CD4-positive, alpha-beta T cell treated with Interleukin-1 beta for 1 hour (primary cell): ENCODE measurements around the gene GATAD2B.
A peak's percentile ranks its signal among the peaks of the same experiment; 100 is the strongest.

Experiments
- DNase-seq, 2 donors: peaks; one replicate each; pipeline ENCODE4 v3.0.0-alpha.2; 2020 to 2022

The GATAD2B gene

DNA sequence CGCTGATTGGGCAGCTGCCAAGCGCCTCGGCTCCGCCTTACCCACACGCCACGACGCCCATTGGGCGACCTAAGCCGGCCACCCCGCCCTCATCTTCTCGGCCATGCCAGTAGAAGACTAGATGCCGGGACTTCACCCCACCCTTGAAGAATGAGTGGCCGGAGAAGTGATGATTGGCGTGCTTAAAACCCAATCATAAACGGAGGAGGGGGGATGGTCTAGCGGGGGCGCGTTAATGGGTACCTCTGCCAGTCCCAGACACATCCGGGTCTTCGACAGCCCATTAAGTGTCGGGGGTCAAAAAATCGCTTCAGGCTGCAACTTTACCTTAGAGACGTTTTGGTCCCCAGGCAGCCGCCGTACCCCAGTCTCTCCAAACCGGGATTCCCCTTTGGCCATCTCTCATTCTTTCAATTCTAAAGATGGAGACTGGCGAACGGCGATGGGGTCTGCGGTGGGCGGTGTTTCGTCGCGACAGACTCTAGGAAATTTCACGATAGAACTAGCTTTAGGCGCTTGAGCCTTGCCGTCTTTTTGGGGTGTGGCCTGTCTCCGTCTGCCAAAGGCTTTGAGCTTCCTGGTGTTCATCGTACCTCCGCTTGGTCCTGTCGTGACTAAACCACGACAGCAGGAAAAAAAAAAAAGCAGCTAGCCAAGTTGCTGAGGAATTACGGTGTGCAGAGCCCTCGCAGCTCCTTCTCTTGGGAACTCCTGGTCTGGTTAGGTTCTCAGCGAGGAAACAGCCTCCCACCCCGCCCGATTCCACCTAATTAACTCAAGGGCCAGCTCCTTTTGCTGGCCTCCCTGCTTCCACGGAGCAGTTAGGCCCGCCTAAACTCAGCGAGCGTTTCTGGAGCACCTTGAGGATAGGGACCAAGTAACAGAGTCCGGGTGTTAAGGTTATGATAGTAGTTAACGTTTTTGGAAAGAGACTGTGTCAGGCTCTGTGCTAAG lies at the start of gene GATAD2B:
Gene GATAD2B, minus strand, starts transcription at position 1 of the 954 bp plus-strand sequence. CDS start 94,625 bp downstream, outside the sequence.
- peak; percentile 100 for DNase-seq

DNA sequence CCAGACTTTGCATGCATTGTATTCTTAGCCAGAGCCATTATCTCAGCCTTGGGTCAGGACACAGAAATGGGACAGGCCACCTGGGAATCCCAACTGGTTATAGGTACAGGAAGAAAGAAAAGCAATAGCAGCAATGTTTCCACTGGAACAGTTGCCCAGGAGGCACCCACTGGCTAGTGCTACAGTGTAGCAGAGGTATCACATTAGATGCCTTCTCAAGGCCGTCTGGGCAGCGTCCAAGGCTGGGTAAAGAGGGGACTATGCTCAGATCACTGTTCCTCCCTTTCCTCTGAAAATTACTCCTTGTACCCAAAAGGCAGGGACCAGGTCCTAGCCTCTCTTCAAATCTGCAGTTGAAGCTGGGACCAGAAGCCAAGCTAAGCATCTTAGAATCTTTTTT lies 47.6 kb upstream of the GATAD2B start:
- DNase-seq, result no peak

- DNase-seq, result no peak
Observed at GRCh38 chr1:153968972-153969371, 46.2 kb upstream of the GATAD2B start.

- DNase-seq, result no peak
Observed at GRCh38 chr1:153968408-153968807, 45.6 kb upstream of the GATAD2B start.

DNA sequence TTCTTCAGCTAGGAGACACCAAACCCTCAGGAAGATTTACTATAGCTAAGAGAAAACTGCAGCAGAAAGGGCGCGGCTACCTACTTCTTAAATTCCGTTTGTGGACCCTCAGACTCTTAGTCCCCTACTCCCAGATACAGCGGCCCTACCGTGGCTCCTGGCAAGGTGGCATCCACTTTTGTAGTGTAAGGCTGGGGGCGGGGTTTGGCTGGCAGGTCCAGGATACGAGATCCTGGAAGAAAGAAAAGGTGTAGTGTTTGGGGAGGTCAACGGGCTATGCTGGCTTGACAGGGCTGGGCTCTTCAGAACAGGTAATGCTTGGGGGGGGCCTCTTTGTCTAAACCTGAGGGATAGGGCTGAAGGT lies 45.2 kb upstream of the GATAD2B start:
- DNase-seq, result no peak

- DNase-seq, result peak; percentile 90
Observed at GRCh38 chr1:153967107-153967999, 44.6 kb upstream of the GATAD2B start, which contains the start of gene CREB3L4. Gene CREB3L4 (plus strand): TSS chr1:153967902. CDS start chr1:153968526, 624 bp downstream.

- DNase-seq, result no peak
Observed at GRCh38 chr1:153963850-153964331, 41.1 kb upstream of the GATAD2B start.

DNA sequence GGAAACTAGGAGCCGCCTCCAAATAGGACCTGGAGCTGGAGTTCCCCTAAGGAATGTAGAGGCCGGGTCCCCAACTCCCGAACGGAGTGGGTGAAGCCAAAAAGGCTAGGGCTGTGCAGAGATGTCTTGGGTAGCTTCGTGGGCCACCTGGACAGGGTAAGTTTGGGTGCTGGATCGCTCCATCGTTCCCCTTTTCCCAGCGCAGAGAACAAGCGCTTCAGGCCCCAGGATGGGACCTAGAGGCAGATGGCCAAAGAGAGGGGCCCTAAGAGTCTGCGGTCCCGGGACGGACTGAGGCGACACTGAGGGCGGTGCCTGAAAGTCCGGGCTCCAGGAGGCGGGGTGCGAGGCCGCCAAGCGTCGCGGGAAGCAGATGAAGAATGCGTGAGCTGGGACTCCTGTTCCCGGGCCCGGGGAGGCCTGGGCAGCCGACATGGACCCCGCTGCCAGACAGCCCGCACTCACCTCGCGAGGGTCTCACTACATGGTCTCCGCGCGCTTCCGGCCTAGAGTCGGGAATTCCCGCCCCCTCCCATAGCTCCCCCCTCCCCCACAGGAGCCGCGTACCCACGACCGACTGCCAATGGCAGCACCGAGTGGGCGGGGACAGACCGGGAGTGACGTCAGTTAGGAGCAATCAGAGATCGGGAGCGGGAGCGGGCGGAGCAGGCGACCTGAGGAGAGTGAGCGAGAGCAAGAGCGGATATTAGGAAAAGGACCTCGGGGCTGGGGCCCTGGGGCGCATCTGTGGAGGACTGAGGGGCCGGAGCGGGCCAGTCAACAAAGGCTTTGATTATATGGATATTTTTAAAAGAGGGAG lies 40.5 kb upstream of the GATAD2B start, which contains the start of gene SLC39A1:
Gene SLC39A1, minus strand, starts transcription at position 508 of the 820 bp plus-strand sequence. CDS start 822 bp downstream, outside the sequence.
- peak; percentile 92 to 93 for DNase-seq

DNA sequence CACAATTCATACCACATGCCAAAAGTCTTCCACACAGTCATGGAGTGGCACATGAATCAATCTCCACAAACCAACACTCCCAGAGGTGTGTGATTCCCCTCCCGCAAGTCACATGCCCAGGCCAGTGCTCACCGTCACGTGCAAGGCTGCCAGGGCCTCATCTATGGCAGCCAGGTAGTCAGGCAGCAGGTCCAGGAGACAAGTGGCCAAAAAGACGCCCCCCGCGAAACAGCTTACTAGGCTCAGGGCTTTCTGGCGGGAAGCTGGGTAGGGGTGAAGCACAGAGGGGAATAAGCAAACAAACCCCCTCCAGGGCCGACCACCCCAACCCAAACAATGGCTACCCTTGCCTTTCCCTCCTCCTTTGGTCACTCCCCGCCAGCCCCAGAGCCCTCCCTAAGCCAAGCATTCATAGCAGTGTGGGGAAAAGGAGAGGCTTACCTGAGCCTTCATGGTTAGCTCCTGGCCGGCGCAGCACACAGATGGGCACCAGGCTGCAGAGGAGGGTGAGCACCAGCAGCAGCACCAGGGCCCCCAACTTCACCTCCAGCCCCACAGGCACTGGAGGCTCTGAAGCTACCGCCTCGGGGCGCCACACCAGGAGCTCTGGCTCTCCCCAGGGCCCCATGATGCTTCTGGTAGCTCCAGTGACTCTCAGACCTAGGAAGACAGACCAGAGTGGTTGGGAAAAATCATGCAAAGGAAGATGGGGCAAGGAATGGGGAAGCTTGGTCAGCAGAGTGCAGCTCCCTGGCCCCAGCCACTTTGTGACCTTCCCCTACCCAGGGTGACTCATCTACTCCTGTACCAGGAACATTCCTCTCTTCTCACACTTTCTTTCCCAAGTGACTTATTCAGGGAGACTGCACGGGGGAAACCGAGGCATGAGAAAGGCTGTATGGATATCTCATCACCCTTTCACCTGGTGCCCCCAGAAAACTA lies 39.6 kb upstream of the GATAD2B start:
- DNase-seq, result peak in 1 of 2 donors; percentile 34

GRCh38 chr1:153961421-153961820 lies 38.6 kb upstream of the GATAD2B start:
- no peak for DNase-seq

DNA sequence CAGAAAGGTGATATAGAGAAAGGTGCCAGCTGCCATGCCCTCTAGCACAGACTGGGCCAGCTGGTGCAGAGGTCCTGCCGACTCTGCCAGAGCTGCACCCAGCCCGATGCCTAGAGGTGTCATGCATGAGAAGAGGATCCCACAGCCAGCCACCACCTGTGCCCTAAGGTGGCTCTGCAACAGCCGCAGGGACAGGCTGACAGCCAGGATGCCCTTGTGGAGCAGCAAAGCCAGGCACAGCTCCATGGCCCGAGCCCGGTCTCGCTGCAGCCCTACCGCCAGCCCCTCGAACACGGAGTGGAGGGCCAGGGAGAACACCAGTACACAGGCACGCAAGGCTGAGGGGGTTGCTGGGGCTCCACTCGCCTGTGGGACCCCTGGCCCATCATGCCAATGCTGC lies 37.4 kb upstream of the GATAD2B start:
- DNase-seq, result no peak

GRCh38 chr1:153959454-153959853 lies 36.7 kb upstream of the GATAD2B start:
- DNase-seq, result no peak

GRCh38 chr1:153958961-153959260 lies 36.1 kb upstream of the GATAD2B start:
- no peak for DNase-seq

GRCh38 chr1:153958111-153958960 lies 35.6 kb upstream of the GATAD2B start, which contains the start of gene CRTC2:
Gene CRTC2 (minus strand): TSS chr1:153958612. CDS start chr1:153958497, 115 bp downstream.
- DNase-seq, result peak; percentile 98

DNA sequence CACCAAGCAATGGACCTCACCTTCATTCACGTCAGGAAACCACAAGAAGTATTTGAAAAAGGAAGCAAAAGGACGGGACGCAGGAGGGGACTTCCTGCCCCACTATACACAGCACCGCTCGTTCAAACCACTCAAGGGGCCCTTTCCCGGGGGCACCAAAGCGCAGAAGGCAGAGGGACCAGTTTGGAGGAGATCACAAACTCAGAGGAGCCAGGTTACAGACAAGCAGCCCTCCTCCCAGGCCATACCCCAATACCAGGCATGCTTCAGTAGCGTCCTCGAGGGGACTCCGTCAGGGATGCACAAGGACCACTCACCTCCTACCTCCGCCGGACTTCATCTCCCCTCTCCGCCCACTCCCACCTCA lies 35.0 kb upstream of the GATAD2B start:
- DNase-seq, result peak; percentile 32 to 64

- DNase-seq, result no peak
Observed at GRCh38 chr1:153956997-153957715, 34.4 kb upstream of the GATAD2B start.

GRCh38 chr1:153954826-153955225 lies 32.1 kb upstream of the GATAD2B start:
- no peak for DNase-seq

- no peak for DNase-seq
Observed at GRCh38 chr1:153953859-153954365, 31.1 kb upstream of the GATAD2B start.

DNA sequence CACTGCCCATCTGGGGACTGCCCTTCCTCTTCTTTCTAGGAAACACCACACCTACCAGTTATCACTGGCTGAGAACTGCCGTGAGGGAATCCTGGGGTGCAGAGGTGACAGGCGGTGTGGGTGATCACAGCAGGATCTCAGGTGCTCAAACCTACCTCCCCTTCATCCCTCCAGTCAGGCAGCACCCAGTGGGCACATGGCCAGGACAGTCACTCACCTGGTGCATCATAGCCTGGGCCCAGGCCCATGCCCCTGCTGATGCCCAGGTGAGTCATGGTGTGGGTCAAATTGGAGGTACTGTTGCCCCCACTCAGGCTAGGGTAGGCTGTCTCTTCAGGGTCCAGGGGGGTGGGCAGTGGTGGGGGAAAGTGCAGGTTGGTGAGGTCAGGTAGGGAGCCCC lies 29.0 kb upstream of the GATAD2B start:
- no peak for DNase-seq
